Fibroblast of upper back skin (primary cell): ENCODE results near the gene GRAMD1A.
A peak's percentile ranks its signal among the peaks of the same experiment; 100 is the strongest.
"Not testable (repeated sequence)": the region's sequence is repeated elsewhere in the genome, so short reads cannot be mapped to it uniquely, and the experiment has no call there.

Experiments
- DNase-seq: peaks from one replicate; pipeline ENCODE4 v3.0.0-alpha.2; 2013

GRAMD1A gene

DNA sequence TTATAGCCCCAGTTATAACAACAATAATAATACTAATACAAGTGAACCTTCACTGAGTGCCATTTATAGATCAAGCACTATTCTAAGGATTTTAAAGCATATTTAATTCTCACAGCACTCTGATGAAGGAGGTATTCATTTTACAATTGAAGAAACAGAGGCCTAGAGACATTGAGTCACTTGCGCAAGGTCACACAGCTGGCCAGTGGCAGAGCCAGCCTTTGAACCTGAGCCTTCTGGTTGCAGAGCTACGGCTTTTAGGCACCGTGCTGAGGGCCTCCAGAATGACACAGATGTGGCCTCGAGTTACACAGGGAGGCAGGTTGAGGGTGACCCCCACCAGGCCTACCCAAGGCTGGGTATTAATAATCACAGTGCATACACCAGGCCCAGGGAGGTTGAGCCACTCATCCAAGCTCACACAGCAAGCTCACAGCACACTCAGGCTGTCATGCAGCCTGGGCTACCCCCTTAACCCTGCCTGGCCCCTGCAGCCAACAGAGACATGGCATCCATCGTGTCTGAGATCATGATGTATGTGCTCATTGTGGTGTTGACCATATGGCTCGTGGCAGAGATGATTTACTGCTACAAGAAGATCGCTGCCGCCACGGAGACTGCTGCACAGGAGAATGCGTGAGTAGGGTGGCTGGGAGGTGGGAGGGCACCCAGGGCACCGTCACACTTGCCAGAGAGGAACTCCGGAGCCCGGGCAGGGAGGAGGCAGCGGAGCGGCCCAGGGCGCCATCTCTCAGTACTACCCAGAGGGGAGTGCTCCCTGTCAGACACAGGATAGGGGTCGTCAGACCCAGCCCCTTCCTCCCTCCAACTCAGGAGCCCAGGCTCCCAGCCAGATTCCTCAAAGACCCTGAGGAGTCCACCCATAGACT, 38.7 kb downstream of the GRAMD1A start:
- DNase-seq = peak; percentile 36

- no peak for DNase-seq
Observed at GRCh38 chr19:35039881-35040825, 40.0 kb downstream of the GRAMD1A start.

DNA sequence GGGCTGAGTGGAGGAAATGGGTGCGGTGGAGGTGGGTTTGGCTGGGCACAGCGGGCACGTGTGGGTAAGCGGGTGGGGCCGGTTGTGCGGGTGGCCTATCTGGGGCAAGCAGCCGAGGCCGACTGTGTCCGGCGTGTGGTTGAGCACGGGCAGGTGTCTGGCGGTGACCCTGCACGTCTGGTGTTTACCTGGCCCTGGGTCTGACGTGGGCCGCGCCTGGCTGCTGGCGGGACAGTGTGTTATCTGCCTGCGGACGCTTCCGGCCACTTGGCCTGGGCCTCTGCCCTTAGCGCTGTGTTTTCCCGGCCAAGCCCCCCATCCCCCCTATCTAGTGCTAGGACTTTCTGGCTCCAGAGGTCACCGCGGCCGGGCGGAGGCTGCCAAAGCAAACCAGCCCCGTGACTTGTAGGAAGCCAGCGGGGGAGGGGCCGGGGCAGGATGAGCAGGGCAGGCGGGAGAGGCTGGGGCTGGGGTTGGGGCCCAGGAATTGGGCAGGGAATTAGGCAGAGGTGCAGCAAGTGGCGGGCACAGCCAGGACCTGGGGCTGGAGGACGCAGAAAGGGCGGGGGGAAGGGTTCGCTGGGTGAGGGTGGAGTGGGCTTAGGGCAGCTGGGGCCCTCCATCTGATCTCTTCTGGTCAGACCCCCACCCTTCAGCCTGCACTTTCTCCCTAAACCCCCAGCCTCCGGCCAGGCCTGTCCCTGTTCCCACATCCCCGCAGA, 40.9 kb downstream of the GRAMD1A start:
- no peak for DNase-seq

DNA sequence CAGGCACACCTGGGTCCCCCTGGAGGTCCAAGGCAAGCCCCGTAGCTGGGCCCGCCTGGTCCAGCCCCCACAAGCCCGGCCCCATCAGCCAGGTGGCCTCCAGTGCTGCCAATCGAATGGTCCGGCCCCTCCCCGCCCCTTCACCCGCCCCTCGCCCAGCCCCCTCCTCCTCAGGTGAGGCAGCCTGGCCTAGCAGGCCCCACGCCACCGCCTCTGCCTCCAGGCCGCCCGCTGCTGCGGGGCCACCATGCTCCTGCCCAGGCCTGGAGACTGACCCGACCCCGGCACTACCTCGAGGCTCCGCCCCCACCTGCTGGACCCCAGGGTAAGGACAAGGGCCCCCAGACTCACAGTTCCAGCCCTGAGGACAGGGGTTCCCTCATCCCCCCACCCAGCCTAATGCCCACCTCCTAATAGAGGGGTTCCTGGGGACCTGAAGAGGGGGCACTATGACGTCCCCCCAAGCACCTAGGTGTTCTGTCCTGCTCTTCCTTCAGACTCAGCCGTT, 41.5 kb downstream of the GRAMD1A start, which contains the start of gene HPN:
Gene HPN (plus strand): TSS at position 174 of the 508 bp plus-strand sequence. CDS start 786 bp downstream, outside the sequence.
- DNase-seq = no peak

DNA sequence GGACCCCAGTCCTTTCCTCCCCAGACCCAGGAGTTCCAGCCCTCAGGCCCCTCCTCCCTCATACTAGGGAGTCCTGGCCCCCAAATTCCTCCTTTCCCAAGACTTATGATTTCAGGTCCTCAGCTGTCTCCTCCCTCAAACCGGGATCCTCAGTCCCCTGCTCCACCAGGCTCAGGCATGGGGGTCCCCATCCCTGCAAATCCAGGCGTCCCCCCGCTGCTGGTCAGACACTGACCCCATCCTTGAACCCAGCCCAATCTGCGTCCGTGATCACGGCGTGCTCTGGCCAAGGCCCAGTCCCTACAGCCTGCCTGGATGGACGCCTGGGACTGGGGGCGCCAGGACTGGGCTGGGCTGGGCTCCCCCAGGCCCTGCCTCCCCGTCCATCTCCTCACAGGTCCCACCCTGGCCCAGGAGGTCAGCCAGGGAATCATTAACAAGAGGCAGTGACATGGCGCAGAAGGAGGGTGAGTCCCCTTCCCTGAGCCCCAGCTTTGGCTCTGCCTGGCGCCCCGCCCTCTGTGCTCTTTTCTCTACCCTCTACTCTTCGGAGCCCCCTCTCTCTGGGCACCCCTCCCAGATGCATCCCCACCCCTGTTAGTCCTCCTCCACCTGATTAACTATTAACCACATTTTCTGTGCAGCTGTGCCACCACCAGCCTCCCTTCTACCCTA, 42.1 kb downstream of the GRAMD1A start:
- no peak for DNase-seq

GRCh38 chr19:35042954-35043604, 43.0 kb downstream of the GRAMD1A start:
- no peak for DNase-seq

DNA sequence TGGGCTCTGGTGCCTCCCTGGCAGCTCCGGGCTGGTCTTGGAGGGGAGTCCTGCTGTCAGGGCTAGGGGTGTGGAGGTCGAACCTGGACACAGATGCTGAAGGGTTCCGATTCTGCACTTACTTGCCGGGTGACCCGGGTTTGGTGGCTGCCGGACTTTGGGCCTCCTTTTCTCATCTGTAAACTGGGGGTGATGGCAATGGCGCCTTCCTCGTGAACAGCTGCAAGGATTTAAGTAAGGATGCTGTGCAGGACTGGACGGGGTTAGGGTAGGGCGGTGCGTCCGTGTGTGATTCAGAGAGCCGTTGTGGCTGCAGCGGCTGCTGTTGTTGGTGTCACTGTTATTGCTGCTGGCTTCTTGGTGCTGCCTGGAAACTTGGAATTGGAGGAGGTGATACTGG, 43.8 kb downstream of the GRAMD1A start:
- DNase-seq = no peak

DNA sequence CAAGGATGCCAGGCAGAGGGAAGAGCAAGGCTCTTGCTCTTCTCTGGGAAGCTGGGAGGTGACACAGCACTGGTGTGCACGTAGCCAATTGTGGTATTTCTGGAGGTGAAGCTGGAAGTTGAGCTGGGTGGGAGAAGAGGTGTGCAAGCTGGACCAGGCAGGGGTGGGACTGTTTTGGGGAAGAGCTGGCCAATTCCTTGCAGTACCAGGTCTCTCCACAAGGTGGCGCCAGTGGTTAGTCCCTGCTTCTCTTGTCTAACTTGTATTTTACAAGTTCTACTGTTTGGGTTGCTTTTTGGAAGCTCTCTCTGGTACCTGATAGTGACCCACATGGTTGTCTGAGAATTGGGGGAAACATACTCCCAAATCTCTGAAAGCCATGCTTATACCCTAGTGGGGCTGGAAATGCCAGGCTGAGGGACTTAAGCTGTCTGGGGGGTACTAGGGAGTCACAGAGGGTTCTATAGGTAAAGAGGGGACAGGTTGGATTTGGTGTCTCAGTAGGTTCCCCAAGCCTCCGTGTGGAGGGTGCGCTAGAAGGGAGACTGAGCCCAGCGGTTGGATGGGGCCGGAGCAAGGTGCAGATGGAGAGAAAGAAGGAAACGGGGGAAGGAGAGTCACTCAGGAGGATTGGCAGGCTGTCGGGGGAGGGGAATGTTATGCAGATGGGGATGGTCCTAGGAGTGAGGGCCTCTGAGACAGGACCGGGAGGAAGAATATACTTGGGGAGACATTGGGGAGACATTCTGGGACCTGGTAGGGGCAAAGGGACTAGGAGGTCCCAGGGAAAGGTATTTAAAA, 44.4 kb downstream of the GRAMD1A start:
- DNase-seq = peak; percentile 44

- DNase-seq = peak; percentile 28
Observed at GRCh38 chr19:35045667-35046300, 45.7 kb downstream of the GRAMD1A start.

DNA sequence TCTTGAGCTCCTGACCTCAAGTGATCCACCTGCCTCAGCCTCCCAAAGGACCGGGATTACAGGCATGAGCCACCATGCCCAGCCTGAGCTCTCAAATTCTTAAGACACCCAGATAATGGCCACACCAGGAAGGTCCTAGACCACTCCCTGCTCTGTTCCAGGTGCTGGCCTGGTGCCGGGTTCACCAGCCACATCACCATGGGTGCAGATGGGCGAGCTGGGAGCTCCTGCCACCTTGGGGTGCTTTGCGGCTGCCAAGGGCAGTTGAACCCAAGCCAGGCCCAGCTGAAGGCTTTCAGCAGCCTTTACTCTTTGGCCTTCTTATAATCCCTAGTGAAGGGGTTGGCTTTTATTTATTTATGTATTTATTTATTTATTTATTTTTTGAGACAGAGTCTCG, 46.3 kb downstream of the GRAMD1A start:
- DNase-seq = no peak

- no peak for DNase-seq
Observed at GRCh38 chr19:35048911-35049411, 48.8 kb downstream of the GRAMD1A start.

GRCh38 chr19:35049456-35049855, 49.3 kb downstream of the GRAMD1A start:
- no peak for DNase-seq

- not testable (repeated sequence) for DNase-seq
Observed at GRCh38 chr19:35050662-35051061, 50.5 kb downstream of the GRAMD1A start.

GRCh38 chr19:35051268-35051667, 51.1 kb downstream of the GRAMD1A start:
- DNase-seq = not testable (repeated sequence)

GRCh38 chr19:35051796-35052195, 51.7 kb downstream of the GRAMD1A start:
- no peak for DNase-seq

DNA sequence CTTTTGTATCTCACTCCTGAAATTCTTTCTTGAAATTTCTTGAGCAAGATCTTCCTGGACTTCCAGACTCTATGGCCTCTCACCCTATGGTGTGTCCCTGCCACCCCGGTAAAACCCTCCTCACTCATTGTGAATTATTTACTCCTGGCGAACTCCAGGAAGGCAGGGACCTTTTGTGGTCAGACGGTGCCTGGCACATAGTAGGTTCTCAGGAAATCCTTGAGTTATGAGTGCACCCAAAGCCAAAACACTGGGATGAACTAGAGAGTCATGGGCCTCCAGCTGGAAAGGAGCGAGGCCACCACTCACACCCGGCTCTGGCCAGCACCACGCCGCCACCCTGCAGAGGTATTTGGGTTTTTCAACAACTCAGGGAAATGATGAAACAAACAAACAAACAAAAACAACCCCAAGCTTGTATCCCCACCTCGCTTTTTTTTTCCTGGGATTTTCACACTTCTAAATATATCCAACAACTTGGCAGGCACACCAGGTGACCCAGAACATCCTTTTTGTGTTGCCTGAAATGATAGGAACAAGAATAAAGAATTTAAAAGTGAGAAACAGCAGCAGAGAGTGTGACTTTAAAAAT, 52.6 kb downstream of the GRAMD1A start:
- no peak for DNase-seq

DNA sequence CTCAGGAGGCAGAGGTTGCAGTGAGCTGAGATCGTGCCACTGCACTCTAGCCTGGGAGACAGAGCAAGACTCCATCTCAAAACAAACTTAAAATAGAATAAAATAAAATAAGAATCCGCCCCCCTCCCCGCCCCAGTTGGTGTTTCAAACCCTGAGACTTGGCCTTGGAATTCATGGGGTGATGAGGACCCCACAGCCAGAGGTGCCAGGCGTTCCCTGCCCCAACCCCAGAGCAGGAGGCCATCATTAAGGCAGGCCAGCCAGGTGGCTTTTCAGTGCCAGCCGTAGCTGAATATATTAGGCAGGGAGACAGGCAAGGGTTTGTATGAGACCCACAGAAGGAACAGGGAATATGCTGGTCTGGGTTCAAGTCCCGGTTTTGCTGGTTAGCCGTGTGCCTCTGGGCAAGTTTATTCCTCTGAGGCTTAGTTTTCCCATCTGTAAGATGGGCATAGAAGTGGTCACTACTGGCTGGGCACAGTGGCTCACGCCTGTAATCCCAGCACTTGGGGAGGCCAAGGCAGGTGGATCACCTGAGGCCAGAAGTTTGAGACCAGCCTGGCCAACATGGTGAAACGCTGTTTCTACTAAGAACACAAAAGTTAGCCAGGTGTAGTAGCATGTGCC, 53.7 kb downstream of the GRAMD1A start:
- no peak for DNase-seq

DNA sequence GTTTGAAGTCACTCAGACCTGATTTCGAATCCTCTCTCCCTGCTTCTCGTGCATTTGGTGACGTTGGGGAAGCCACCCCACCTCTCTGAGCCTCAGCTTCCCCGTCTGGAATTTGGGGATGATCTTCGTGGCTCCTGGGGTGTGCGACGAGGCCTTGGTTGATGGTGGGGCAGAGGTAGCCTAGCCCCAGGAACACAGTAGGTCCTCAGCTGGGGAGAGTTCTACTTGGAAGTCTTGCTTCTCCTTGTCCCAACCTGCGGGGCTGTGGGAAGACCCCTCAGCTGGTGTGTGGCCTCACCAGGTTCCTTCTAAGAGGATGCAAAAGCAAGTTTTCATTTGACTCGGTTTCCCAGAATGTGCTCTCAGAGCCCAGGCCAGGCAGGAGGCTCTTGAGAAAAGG, 54.5 kb downstream of the GRAMD1A start:
- no peak for DNase-seq

DNA sequence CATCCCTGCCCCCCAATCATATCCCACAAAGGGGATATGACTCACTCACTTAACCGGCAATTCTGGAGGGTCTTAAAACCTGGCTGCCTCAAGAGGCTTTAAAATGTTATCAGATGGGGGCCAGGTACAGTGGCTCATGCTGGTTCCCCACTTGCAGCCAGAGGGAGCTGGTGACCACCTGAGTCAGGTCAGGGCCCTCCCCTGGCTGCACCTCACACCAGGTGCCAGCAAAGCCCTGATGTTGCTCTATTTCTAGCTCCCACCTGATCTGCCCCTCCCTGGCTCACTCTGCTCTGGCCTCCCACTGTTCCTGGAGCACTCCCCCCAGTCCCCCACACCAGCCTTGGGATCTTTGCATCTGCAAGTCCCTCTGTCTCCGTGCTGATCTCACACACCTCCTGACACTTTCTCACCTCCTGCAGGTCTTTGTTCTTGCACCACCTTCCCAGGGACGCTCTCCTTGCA, 55.6 kb downstream of the GRAMD1A start:
- DNase-seq = no peak
